GM23338 (cell line): ENCODE results near the gene ORC3. TPM values are rescaled to one million over a fixed set of nuclear protein-coding genes. Genes with fewer than 3 reads are reported as not detected.

Experiments used
- ATAC-seq: fragments of 200-7000 bp; cut with Tn5 transposase; 3 replicates; pipeline ENCODE4 v1.9.1; 2020
- DNase-seq: peaks from one replicate; pipeline ENCODE4 v3.0.0-alpha.2; 2015; ENCODE audit warnings: low spot score
- H2AFZ ChIP-seq: fragments of 200-600 bp; sonication (generic); 2 replicates; pipeline ENCODE4 v1.8.0; 2016; ENCODE audit warnings: antibody characterized with exemption, mild to moderate bottlenecking, moderate library complexity
- H3F3A ChIP-seq: fragments of 200-600 bp; sonication (generic); replicated peaks from 2 replicates; pipeline ENCODE4 v1.8.0; 2017; ENCODE audit warnings: antibody characterized with exemption, mixed run types, low read depth
- H3K27ac ChIP-seq: fragments of 200-600 bp; sonication (generic); 2 replicates; pipeline ENCODE4 v1.6.1; 2016; ENCODE audit warnings: low read depth
- H3K27me3 ChIP-seq: fragments of 200-600 bp; sonication (generic); 2 replicates; pipeline ENCODE4 v1.8.0; 2016; ENCODE audit warnings: mild to moderate bottlenecking, mixed run types, moderate library complexity; ENCODE audit not compliant: insufficient read depth
- H3K36me3 ChIP-seq: fragments of 200-600 bp; sonication (generic); 2 replicates; pipeline ENCODE4 v1.8.0; 2016; ENCODE audit warnings: mild to moderate bottlenecking; ENCODE audit not compliant: insufficient read depth
- H3K4me1 ChIP-seq: fragments of 200-600 bp; sonication (generic); 2 replicates; pipeline ENCODE4 v1.8.0; 2016; ENCODE audit warnings: mild to moderate bottlenecking, moderate library complexity; ENCODE audit not compliant: insufficient read depth
- H3K4me2 ChIP-seq: fragments of 200-600 bp; sonication (generic); 2 replicates; pipeline ENCODE4 v1.7.1; 2017; ENCODE audit warnings: mixed run types
- H3K4me3 ChIP-seq: fragments of 200-600 bp; sonication (generic); 2 replicates; pipeline ENCODE4 v1.6.1; 2016; ENCODE audit warnings: mixed run types
- H3K79me2 ChIP-seq: fragments of 200-600 bp; sonication (generic); replicated peaks from 2 replicates; pipeline ENCODE4 v1.8.0; 2017; ENCODE audit warnings: mild to moderate bottlenecking; ENCODE audit not compliant: insufficient read depth
- H3K9me2 ChIP-seq: fragments of 200-600 bp; sonication (generic); 2 replicates; pipeline ENCODE4 v1.8.0; 2017; ENCODE audit not compliant: insufficient read depth
- H4K20me1 ChIP-seq: fragments of 200-600 bp; sonication (generic); replicated peaks from 2 replicates; pipeline ENCODE4 v1.8.0; 2017; ENCODE audit warnings: mild to moderate bottlenecking; ENCODE audit not compliant: insufficient read depth
- H3K27ac Mint-ChIP-seq: 2 replicates; pipeline ENCODE4 v1.8.0; 2020; ENCODE audit warnings: inconsistent platforms, mild to moderate bottlenecking, moderate library complexity, mixed read lengths
- H3K27me3 Mint-ChIP-seq: 3 replicates; pipeline ENCODE4 v1.8.0; 2022; ENCODE audit warnings: low read depth, mild to moderate bottlenecking, moderate library complexity, mixed read lengths, inconsistent platforms; ENCODE audit not compliant: insufficient read depth, poor library complexity
- H3K36me3 Mint-ChIP-seq: 3 replicates; pipeline ENCODE4 v1.8.0; 2021; ENCODE audit warnings: low read depth, mild to moderate bottlenecking, inconsistent platforms, moderate library complexity, mixed read lengths
- H3K4me1 Mint-ChIP-seq: 3 replicates; pipeline ENCODE4 v1.8.0; 2020; ENCODE audit warnings: mild to moderate bottlenecking, inconsistent platforms, mixed read lengths
- H3K4me3 Mint-ChIP-seq: 3 replicates; pipeline ENCODE4 v1.8.0; 2021; ENCODE audit warnings: moderate library complexity, mild to moderate bottlenecking, inconsistent platforms, mixed read lengths
- H3K9me3 Mint-ChIP-seq: 3 replicates; pipeline ENCODE4 v1.8.0; 2020; ENCODE audit warnings: moderate library complexity, mild to moderate bottlenecking, inconsistent platforms, mixed read lengths
- CREB1 ChIP-seq: fragments of 250-450 bp; sonication (Bioruptor Pico); IDR thresholded peaks from 2 replicates; pipeline ENCODE4 v1.5.0; 2020; ENCODE audit warnings: low read depth, mild to moderate bottlenecking, moderate library complexity
- ETS1 ChIP-seq: IDR thresholded peaks from 2 replicates; pipeline ENCODE4 v1.6.1; 2016; ENCODE audit warnings: antibody characterized with exemption
- EZH2 ChIP-seq: fragments of 200-600 bp; sonication (generic); IDR thresholded peaks from one replicate; pipeline ENCODE4 v1.8.0; 2017; ENCODE audit warnings: antibody characterized with exemption, mild to moderate bottlenecking, low read depth; ENCODE audit not compliant: unreplicated experiment
- EZH2phosphoT487 ChIP-seq: fragments of 200-600 bp; sonication (generic); IDR thresholded peaks from one replicate; pipeline ENCODE4 v1.8.1; 2018; ENCODE audit warnings: antibody characterized with exemption; ENCODE audit not compliant: unreplicated experiment
- NANOG ChIP-seq: IDR thresholded peaks from 2 replicates; pipeline ENCODE4 v1.6.1; 2016; ENCODE audit warnings: antibody characterized with exemption, borderline replicate concordance
- POLR2AphosphoS5 ChIP-seq: IDR thresholded peaks from 2 replicates; pipeline ENCODE4 v1.6.1; 2016; ENCODE audit warnings: antibody characterized with exemption, low read depth
- STAT1 ChIP-seq: IDR thresholded peaks from one replicate; pipeline ENCODE4 v1.6.1; 2016; ENCODE audit warnings: antibody characterized with exemption; ENCODE audit not compliant: unreplicated experiment
- ZNF114 ChIP-seq: fragments of 250-450 bp; sonication (Bioruptor Pico); IDR thresholded peaks from 2 replicates; pipeline ENCODE4 v1.5.0; 2020; ENCODE audit warnings: mild to moderate bottlenecking, moderate library complexity
- ZNF331 ChIP-seq: fragments of 250-450 bp; sonication (Bioruptor Pico); IDR thresholded peaks from 2 replicates; pipeline ENCODE4 v1.5.0; 2020; ENCODE audit warnings: low read depth, mild to moderate bottlenecking, moderate library complexity
- ZNF462 ChIP-seq: fragments of 250-450 bp; sonication (Bioruptor Pico); IDR thresholded peaks from 2 replicates; pipeline ENCODE4 v1.5.0; 2020; ENCODE audit warnings: mild to moderate bottlenecking, moderate library complexity
- polyA plus RNA-seq: library from polyadenylated mRNA; unstranded; fragments of >200 nt; fragmentation: Nextera tagmentation; extraction: Ambion mirVana; gene quantifications from 2 replicates; pipeline ENCODE4 v1.2.1, GENCODE V29; 2016
- total RNA-seq: library from RNA; depleted of rRNA; stranded (reverse); fragments of >200 nt; shearing (Covaris generic); gene quantifications from 2 replicates; pipeline ENCODE4 v1.2.3, GENCODE V29; 2014

The ORC3 gene
- total and polyA plus RNA-seq, 2 experiments from 2014 or later: 53.1 to 78.4 TPM

GRCh38 chr6:87661503-87661902 lies 71.6 kb downstream of the ORC3 start:
- H4K20me1 ChIP-seq: no peaks in the 10 kb centered on the region
- Mint-ChIP-seq H3K4me1 (no peaks in the 10 kb centered on the region), H3K27ac (0 out of 2 replicates have a peak overlapping the region, but pooled peaks have one; percentile 45), H3K4me3 (no peak overlapping the region), H3K36me3 (peaks cover 60% of the 10 kb centered on the region), H3K27me3 (peaks cover 2% of the 10 kb centered on the region), H3K9me3 (no peaks in the 10 kb centered on the region)
- H3K4me3 ChIP-seq: no peak overlapping the region
- no peaks in the 10 kb centered on the region for H3F3A ChIP-seq
- no peak overlapping the region for H3K4me2 ChIP-seq
- H3K79me2 ChIP-seq: no peaks in the 10 kb centered on the region
- ATAC-seq: no peak
- H3K4me1 ChIP-seq: no peaks in the 10 kb centered on the region
- peaks cover 27% of the 10 kb centered on the region; the same call in 1 of the 2 replicates for H3K36me3 ChIP-seq
- TF ChIP-seq ETS1: no peak
- TF ChIP-seq POLR2AphosphoS5: no peak
- TF ChIP-seq NANOG: no peak
- TF ChIP-seq ZNF462 (CRISPR knock-in tag): no peak
- no peak for TF ChIP-seq EZH2phosphoT487
- TF ChIP-seq CREB1: no peak
- TF ChIP-seq EZH2: no peak
- no peak for TF ChIP-seq ZNF114 (CRISPR knock-in tag)
- TF ChIP-seq STAT1: no peak
- no peak for TF ChIP-seq ZNF331 (CRISPR knock-in tag)
- no peak for DNase-seq
- H3K27me3 ChIP-seq: no peaks in the 10 kb centered on the region
- H3K27ac ChIP-seq: no peak overlapping the region
- H3K9me2 ChIP-seq: no peaks in the 10 kb centered on the region; the same call in 1 of the 2 replicates
- H2AFZ ChIP-seq: no peak overlapping the region
